NCI-H345 treated with DMSO at 0.1 percent for 48 hours (cell line): Measurements from ENCODE around the gene TCF4.

ENCODE experiments used
- DNase-seq: peaks from one replicate; lab custom pipeline; 2025; ENCODE audit not compliant: unreplicated experiment; lab: John Stamatoyannopoulos, UW

The TCF4 gene

GRCh38 chr18:55269622-55270021, 318.4 kb downstream of the TCF4 start:
- no peak for DNase-seq

- no peak for DNase-seq
These were observed 319.2 kb downstream of the TCF4 start for GRCh38 chr18:55268628-55269275.

GRCh38 chr18:55268151-55268601, 319.8 kb downstream of the TCF4 start:
- no peak for DNase-seq

GRCh38 chr18:55266981-55267380, 321.0 kb downstream of the TCF4 start:
- DNase-seq: no peak

- no peak for DNase-seq
These were observed 322.0 kb downstream of the TCF4 start for GRCh38 chr18:55265984-55266383.

- no peak for DNase-seq
These were observed 322.8 kb downstream of the TCF4 start for GRCh38 chr18:55265130-55265675.

GRCh38 chr18:55264108-55264507, 323.9 kb downstream of the TCF4 start:
- no peak for DNase-seq

GRCh38 chr18:55262021-55262560, 325.9 kb downstream of the TCF4 start:
- no peak for DNase-seq

GRCh38 chr18:55261253-55261652, 326.7 kb downstream of the TCF4 start:
- no peak for DNase-seq

- no peak for DNase-seq
These were observed 329.9 kb downstream of the TCF4 start for GRCh38 chr18:55258088-55258487.

GRCh38 chr18:55256929-55257289, 331.1 kb downstream of the TCF4 start:
- DNase-seq: no peak

GRCh38 chr18:55256226-55256928, 331.6 kb downstream of the TCF4 start:
- no peak for DNase-seq

- no peak for DNase-seq
These were observed 334.2 kb downstream of the TCF4 start for GRCh38 chr18:55253814-55254213.

GRCh38 chr18:55252901-55253300, 335.1 kb downstream of the TCF4 start:
- DNase-seq: no peak

GRCh38 chr18:55252053-55252675, 335.8 kb downstream of the TCF4 start:
- DNase-seq: no peak

- DNase-seq: no peak
These were observed 336.6 kb downstream of the TCF4 start for GRCh38 chr18:55251254-55251971.

GRCh38 chr18:55250768-55251173, 337.2 kb downstream of the TCF4 start:
- no peak for DNase-seq

- no peak for DNase-seq
These were observed 338.4 kb downstream of the TCF4 start for GRCh38 chr18:55249550-55249949.

- DNase-seq: no peak
These were observed 339.5 kb downstream of the TCF4 start for GRCh38 chr18:55248495-55248894.

GRCh38 chr18:55247032-55247431, 341.0 kb downstream of the TCF4 start:
- DNase-seq: no peak

- no peak for DNase-seq
These were observed 341.7 kb downstream of the TCF4 start for GRCh38 chr18:55246278-55246677.
